ENCODE data around the gene MRFAP1L1. TPM values are rescaled to one million over a fixed set of nuclear protein-coding genes. Genes with fewer than 3 reads are reported as not detected.
"Not testable (repeated sequence)": the region's sequence is repeated elsewhere in the genome, so short reads cannot be mapped to it uniquely, and the experiment has no call there.

MRFAP1L1 gene
- total and polyA plus RNA-seq, 2 donors (not counting 3 experiments of a cell fraction or from before 2014, with no cell fraction given): 28.7 to 42.0 TPM

- no peaks in the 10 kb centered on the region for H3K9me3 ChIP-seq (replicated peaks; ENCODE audit: control insufficient read depth, insufficient read depth, low read length)
- FAIRE-seq: no peak
- intact Hi-C loops (cut with micrococcal nuclease) (no loop called here), dilution Hi-C loops (cut with MboI; ENCODE audit: extremely low pct_ligation_motif_present, low sequenced_read_pairs) (no loop called here)
- no peak overlapping the region for H2AFZ ChIP-seq (ENCODE audit: low read depth, low read length)
- TF ChIP-seq EZH2 (IDR thresholded peaks at IDR 0.05; ENCODE audit: borderline replicate concordance, low read depth, low read length, severe bottlenecking) (no peak), MYC (IDR thresholded peaks at IDR 0.05; ENCODE audit: low read depth, low read length) (no peak), JUN (IDR thresholded peaks at IDR 0.05; ENCODE audit: borderline replicate concordance, insufficient read depth, insufficient read length, low read depth) (no peak), FOS (IDR thresholded peaks at IDR 0.05; ENCODE audit: borderline replicate concordance, insufficient read depth, low read length) (no peak), MAX (IDR thresholded peaks at IDR 0.05; ENCODE audit: insufficient read depth, insufficient read length) (no peak), POLR2AphosphoS5 (IDR thresholded peaks at IDR 0.05; ENCODE audit: insufficient read depth, low read depth, low read length) (no peak), GATA2 (IDR thresholded peaks at IDR 0.05; ENCODE audit: insufficient read depth, insufficient read length, low read depth, low read length) (no peak), POLR2A (IDR thresholded peaks at IDR 0.05; ENCODE audit: low read depth, low read length) (no peak), CTCF (IDR thresholded peaks at IDR 0.05; ENCODE audit: extremely low read depth in 1 of 2, insufficient read depth in 1 of 2, low read depth in 1 of 2, low read length in 2 of 2) (no peak)
- no peaks in the 10 kb centered on the region for H3K4me1 ChIP-seq (ENCODE audit: control insufficient read depth, extremely low read depth, insufficient read depth, low read length)
- H3K27ac ChIP-seq (ENCODE audit: insufficient read depth, low read depth, low read length): no peak overlapping the region
- no peaks in the 10 kb centered on the region for H4K20me1 ChIP-seq (replicated peaks; ENCODE audit: control insufficient read depth, extremely low read depth, insufficient read depth, low read length)
- no peaks in the 10 kb centered on the region for H3K9me1 ChIP-seq (replicated peaks; ENCODE audit: control insufficient read depth, extremely low read depth, insufficient read depth, low read length)
- H3K9ac ChIP-seq (replicated peaks; ENCODE audit: extremely low read depth, insufficient read depth, low read length): no peak overlapping the region
- no peaks in the 10 kb centered on the region for H3K27me3 ChIP-seq (ENCODE audit: control insufficient read depth in 2 of 2, insufficient read depth in 2 of 2, low read length in 2 of 2)
- no peak overlapping the region for H3K4me2 ChIP-seq (ENCODE audit: insufficient read depth, low read length)
- BruUV-seq (replicated peaks): no TSS peak
- H3K4me3 ChIP-seq (replicated peaks in 1 of 3; ENCODE audit: insufficient read depth in 1 of 3, low read depth in 1 of 3, low read length in 3 of 3): no peak overlapping the region
- no peak for DNase-seq (ENCODE audit: low read depth, low spot score)
- no peaks in the 10 kb centered on the region for H3K36me3 ChIP-seq (ENCODE audit: control insufficient read depth in 2 of 2, extremely low read depth in 1 of 2, insufficient read depth in 2 of 2, low read length in 2 of 2)
- no peaks in the 10 kb centered on the region for H3K79me2 ChIP-seq (ENCODE audit: control insufficient read depth, insufficient read depth, low read length)
- ChIA-PET POLR2A (no interaction called here), CTCF (interaction anchor here (1.7 kb wide), 1 partner anchor 146 kb away, joined by 6 read pairs; no protein-coding TSS in a partner anchor)
These were observed 17.6 kb upstream of the MRFAP1L1 start for GRCh38 chr4:6727081-6727942.

- H3K4me3 ChIP-seq (replicated peaks in 1 of 3; ENCODE audit: insufficient read depth in 1 of 3, low read depth in 1 of 3, low read length in 3 of 3); H3K9me1 ChIP-seq (replicated peaks; ENCODE audit: control insufficient read depth, extremely low read depth, insufficient read depth, low read length); H4K20me1 ChIP-seq (replicated peaks; ENCODE audit: control insufficient read depth, extremely low read depth, insufficient read depth, low read length); H3K79me2 ChIP-seq (ENCODE audit: control insufficient read depth, insufficient read depth, low read length); FAIRE-seq; H3K9ac ChIP-seq (replicated peaks; ENCODE audit: extremely low read depth, insufficient read depth, low read length); H3K36me3 ChIP-seq (ENCODE audit: control insufficient read depth in 2 of 2, extremely low read depth in 1 of 2, insufficient read depth in 2 of 2, low read length in 2 of 2); H3K27me3 ChIP-seq (ENCODE audit: control insufficient read depth in 2 of 2, insufficient read depth in 2 of 2, low read length in 2 of 2); H3K4me1 ChIP-seq (ENCODE audit: control insufficient read depth, extremely low read depth, insufficient read depth, low read length); DNase-seq (ENCODE audit: low read depth, low spot score); POLR2A ChIA-PET; H3K27ac ChIP-seq (ENCODE audit: insufficient read depth, low read depth, low read length); dilution Hi-C loops (cut with MboI; ENCODE audit: extremely low pct_ligation_motif_present, low sequenced_read_pairs); H3K4me2 ChIP-seq (ENCODE audit: insufficient read depth, low read length); intact Hi-C loops (cut with micrococcal nuclease); H3K9me3 ChIP-seq (replicated peaks; ENCODE audit: control insufficient read depth, insufficient read depth, low read length); BruUV-seq (replicated peaks); H2AFZ ChIP-seq (ENCODE audit: low read depth, low read length): not testable (repeated sequence)
- CTCF ChIA-PET: interaction anchor here (1.9 kb wide), 1 partner anchor 148 kb away, joined by 13 read pairs; no protein-coding TSS in a partner anchor
These were observed 15.8 kb upstream of the MRFAP1L1 start for GRCh38 chr4:6725427-6725961.

All from endothelial cell of umbilical vein (primary cell).